ENCODE data around the gene C3orf62.
"Not testable (repeated sequence)": the region's sequence is repeated elsewhere in the genome, so short reads cannot be mapped to it uniquely, and the experiment has no call there.

The C3orf62 gene

GRCh38 chr3:49228817-49229216 lies 48.2 kb downstream of the C3orf62 start:
- not testable (repeated sequence) for H3K4me1 ChIP-seq (ENCODE audit: control insufficient read depth, insufficient read depth, low read length); H3K36me3 ChIP-seq (ENCODE audit: control insufficient read depth, insufficient read depth, low read length); H3K27me3 ChIP-seq (ENCODE audit: control insufficient read depth, insufficient read depth, low read length); H3K4me3 ChIP-seq (ENCODE audit: low read length); H3K27ac ChIP-seq (ENCODE audit: low read depth, low read length); H3K9ac ChIP-seq (ENCODE audit: low read length)

GRCh38 chr3:49222002-49222401 lies 55.0 kb downstream of the C3orf62 start:
- no peaks in the 10 kb centered on the region for H3K27me3 ChIP-seq (ENCODE audit: control insufficient read depth, insufficient read depth, low read length)
- H3K27ac ChIP-seq (ENCODE audit: low read depth, low read length), result no peak overlapping the region
- no peaks in the 10 kb centered on the region for H3K36me3 ChIP-seq (ENCODE audit: control insufficient read depth, insufficient read depth, low read length)
- H3K9ac ChIP-seq (ENCODE audit: low read length), result no peak overlapping the region
- H3K4me1 ChIP-seq (ENCODE audit: control insufficient read depth, insufficient read depth, low read length), result peaks cover 10% of the 10 kb centered on the region
- H3K4me3 ChIP-seq (ENCODE audit: low read length), result no peak overlapping the region

- H3K9ac ChIP-seq (ENCODE audit: low read length); H3K27ac ChIP-seq (ENCODE audit: low read depth, low read length); H3K4me3 ChIP-seq (ENCODE audit: low read length); H3K36me3 ChIP-seq (ENCODE audit: control insufficient read depth, insufficient read depth, low read length); H3K27me3 ChIP-seq (ENCODE audit: control insufficient read depth, insufficient read depth, low read length): not testable (repeated sequence)
- peaks cover 10% of the 10 kb centered on the region for H3K4me1 ChIP-seq (ENCODE audit: control insufficient read depth, insufficient read depth, low read length)
Observed at GRCh38 chr3:49220985-49221563, 56.0 kb downstream of the C3orf62 start.

- Histone ChIP-seq H3K27ac (ENCODE audit: low read depth, low read length) (peak overlapping the region; percentile 84), H3K27me3 (ENCODE audit: control insufficient read depth, insufficient read depth, low read length) (no peaks in the 10 kb centered on the region), H3K4me3 (ENCODE audit: low read length) (no peak overlapping the region), H3K36me3 (ENCODE audit: control insufficient read depth, insufficient read depth, low read length) (no peaks in the 10 kb centered on the region), H3K9ac (ENCODE audit: low read length) (no peak overlapping the region), H3K4me1 (ENCODE audit: control insufficient read depth, insufficient read depth, low read length) (peaks cover 14% of the 10 kb centered on the region)
Observed at GRCh38 chr3:49219132-49219531, 57.9 kb downstream of the C3orf62 start.

Measured in rectal smooth muscle tissue (tissue), 1 donor.